ENCODE data around the gene C3orf20.

The C3orf20 gene

GRCh38 chr3:14774431-14774830 is 99.5 kb downstream of the C3orf20 start:
- no peak for DNase-seq (ENCODE audit: low spot score)

GRCh38 chr3:14775011-14775410 is 100.1 kb downstream of the C3orf20 start:
- DNase-seq (ENCODE audit: low spot score), result no peak

- no peak for DNase-seq (ENCODE audit: low spot score)
Measured at GRCh38 chr3:14775563-14775962, 100.6 kb downstream of the C3orf20 start.

GRCh38 chr3:14779069-14779685 is 104.2 kb downstream of the C3orf20 start:
- DNase-seq (ENCODE audit: low spot score), result no peak

DNA sequence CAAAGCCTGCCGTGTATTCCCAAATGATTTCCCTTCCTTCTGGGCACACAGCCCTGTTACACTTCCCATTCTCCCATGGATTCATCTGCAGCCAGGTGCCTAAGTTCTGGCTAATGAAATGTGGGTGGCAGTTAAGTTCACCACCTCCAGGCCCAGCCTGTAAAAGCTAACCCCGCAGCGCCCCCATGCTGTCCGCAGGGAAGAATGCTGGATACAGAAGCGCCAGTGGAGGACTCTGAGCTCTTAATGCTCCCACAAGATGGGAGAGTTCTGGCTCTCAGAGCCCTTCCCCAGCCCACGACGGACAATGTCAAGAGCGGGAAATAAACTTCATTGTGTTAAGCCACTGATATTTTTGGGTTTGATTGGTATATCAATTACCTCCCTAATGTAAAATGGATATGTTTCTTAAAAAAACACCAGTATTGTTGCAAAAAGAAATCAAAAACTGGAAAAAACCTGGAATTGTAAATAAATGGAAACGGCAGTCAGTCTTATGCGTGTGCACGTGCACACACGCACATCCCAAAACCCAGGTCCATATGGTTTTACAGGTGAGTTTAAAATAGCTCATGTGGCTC is 106.1 kb downstream of the C3orf20 start:
- peak; percentile 70 for DNase-seq (ENCODE audit: low spot score)

DNA sequence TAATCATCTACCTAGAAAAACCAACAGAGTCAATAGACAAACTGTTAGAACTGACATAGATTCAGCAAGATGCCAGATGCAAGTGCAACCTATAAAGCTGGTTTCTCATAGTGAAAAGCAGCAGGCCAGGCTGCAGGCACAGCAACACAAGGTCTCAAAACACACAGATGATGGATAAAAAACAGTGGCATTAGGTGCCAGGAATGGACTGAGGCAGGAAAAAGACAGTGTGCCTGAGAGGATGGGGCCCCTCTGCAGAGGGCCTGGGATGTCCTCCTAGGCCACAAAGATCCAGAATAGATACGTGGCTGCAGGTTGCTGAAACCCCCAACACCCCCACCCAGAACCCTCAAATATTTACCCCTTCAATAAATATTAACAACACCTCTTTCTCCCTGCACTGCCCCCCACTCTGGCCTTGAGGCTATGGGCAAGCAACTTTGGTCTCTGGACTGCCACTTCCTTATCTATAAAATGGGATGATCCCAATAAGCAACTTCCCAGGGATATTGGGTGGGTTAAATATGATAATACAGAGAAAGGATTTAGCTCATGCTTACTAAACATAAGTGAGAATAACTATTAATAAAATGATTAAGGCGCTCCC is 108.6 kb downstream of the C3orf20 start:
- no peak for DNase-seq (ENCODE audit: low spot score)

DNA sequence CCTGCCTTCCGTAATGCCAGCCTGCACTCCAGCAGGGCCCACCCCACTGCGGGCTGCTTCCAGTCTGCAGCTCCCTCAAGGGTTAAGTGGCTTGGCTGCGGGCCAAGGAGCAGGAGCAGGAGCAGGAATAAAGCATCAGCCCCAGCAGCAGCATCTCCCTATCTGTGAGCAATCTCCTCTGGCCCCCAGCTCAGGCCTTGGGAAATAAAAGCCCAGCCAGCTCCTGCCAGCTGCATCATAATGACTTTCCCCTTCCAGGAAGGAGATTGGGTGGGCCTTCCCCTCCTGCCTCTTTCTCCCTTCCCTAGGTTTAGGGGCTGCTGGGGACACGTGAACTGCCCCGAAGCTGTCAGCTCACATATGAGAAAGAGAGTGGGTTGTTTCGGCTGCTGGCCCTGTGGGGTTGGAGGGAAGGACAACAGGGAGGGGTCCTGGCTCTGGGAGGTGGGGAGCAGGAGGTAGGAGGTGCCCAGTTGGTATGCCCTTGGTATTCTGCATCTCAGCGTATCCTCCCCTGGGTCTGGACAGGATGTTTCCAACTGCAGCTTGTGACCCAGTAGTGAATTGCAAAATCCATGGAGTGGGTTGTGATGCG is 109.2 kb downstream of the C3orf20 start:
- DNase-seq (ENCODE audit: low spot score), result no peak

GRCh38 chr3:14785207-14786155 is 110.5 kb downstream of the C3orf20 start:
- no peak for DNase-seq (ENCODE audit: low spot score)

DNA sequence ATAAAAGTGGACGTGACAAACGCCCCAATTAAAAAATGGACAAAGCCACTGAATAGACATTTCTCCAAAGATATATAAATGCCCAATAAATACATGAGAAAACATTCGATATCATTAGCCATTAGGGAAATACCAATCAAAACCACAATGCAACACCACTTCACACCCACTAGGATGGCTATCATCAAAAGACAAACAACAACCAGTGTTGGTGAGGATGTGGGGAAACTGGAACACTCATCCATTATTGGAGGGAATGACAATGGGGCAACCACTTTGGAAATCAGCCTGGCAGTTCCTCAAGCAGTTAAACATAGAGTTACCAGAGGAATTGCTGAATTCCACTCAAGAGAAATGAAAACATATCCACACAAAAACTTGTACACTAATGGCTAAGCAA is 111.4 kb downstream of the C3orf20 start:
- no peak for DNase-seq (ENCODE audit: low spot score)

GRCh38 chr3:14787630-14788029 is 112.7 kb downstream of the C3orf20 start:
- no peak for DNase-seq (ENCODE audit: low spot score)

DNA sequence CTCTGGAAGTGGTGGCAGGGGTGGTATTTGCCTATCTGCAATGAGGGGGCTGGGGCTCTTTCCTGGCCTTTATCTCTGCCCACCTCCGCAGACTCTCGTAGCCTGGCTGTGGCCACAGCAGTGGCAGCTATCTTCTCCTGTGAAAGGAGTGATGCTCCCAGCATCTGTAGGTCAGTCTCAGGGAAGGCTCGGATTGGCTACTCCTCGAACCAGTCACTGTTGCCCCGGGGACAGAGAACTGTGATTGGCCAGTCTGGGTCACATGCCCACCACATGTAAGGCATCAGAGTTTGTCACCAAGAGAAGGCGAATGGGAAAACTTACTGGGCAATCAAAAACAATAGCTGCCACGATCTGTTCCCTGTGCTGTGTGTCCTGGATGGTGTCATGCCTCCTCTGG is 113.7 kb downstream of the C3orf20 start:
- DNase-seq (ENCODE audit: low spot score), result no peak

- DNase-seq (ENCODE audit: low spot score), result no peak
Measured at GRCh38 chr3:14789221-14789620, 114.3 kb downstream of the C3orf20 start.

GRCh38 chr3:14789640-14790285 is 114.8 kb downstream of the C3orf20 start:
- DNase-seq (ENCODE audit: low spot score), result no peak

GRCh38 chr3:14791343-14791945 is 116.5 kb downstream of the C3orf20 start:
- DNase-seq (ENCODE audit: low spot score), result peak; percentile 54

DNA sequence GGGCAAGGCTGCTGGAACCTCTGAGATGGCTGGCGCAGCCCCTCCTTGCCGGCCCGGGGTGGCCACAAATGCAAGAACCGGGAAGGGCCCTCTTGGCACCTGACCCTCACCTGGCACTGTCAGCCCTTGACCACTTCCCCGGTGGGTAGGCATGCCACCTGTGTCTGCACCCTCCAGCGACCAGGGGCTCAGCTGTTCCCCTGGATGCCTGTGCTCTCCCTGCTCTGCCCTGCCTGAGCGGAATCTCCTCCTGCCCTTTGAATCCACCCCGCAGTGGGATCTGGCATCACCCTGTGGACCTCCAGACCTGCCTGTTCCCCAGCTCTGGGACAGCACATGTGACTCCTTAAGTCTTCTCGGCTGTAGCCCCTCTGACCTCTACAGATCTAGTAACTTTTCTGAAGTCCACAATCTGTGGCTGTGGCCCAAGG is 117.8 kb downstream of the C3orf20 start:
- no peak for DNase-seq (ENCODE audit: low spot score)

DNA sequence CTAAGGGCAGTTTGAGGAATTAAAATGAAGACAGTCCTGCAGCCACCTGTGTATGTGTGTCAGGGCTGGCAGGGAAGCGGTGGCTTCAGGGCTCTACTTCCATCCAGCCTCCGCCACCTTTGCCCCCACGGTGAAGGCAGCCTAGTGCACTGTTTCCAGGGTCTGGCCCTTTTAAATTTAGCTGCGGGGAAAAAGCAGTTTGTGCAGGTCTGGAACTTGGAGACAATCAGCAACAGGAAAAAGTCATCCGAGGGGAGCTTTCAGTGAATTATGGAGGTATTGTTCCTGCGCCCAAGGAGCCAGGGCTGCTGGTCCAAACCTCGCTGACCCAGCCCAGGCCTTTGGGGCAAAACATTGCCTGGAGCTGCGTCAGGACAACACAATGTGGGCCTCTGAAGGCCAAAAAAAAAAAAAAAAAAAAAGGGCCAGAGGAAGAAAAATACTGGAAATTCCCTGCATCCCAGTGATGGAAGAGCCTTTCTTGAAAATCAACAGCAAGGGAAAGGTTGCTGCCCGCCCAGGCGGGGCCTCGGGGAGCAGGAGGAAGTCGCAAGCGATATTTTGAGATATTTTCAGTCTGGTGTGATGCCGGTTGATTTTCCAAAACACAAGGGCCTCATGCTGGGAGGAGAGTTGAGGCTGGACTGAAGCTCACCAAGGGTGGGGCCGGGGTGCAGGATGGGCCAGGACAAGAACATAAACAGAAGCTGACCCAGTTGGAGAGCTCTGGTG is 118.4 kb downstream of the C3orf20 start:
- DNase-seq (ENCODE audit: low spot score), result no peak

DNA sequence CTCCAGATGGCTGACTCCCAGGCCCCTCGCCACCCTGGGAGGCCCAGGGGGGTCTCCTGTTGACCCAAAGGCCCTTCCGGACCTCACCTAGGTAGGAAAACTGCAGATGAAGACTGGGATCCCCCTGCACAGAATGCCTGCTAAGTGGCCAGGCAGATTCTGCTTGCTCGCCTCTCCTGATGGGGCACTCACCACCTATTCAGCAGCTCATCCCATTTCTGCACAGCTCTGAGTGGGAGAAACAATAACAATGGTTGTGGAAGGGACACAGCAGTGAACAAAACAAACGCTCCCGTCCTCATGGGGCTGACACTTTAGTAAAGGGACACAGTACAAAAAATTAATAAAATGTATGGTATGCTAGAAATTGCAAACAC is 118.9 kb downstream of the C3orf20 start:
- no peak for DNase-seq (ENCODE audit: low spot score)

DNA sequence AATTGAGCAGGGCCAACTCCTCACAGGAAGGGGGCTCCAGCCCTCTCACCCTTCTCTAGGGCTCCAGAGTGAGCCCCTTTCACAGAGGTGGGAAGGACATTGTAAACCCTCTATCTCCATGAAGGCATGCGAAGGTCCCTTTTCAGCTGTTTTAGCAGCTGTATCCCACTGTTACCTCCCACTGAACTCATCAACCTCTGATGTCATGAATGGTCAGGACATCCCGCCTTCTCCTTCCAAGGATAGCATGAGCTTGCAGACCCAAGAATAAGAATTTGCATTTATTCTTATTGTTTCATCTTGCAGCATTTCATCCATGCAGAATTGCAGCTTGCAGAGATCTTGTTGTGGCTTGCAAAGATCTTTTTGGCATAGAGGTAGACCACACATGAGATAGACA is 119.5 kb downstream of the C3orf20 start:
- no peak for DNase-seq (ENCODE audit: low spot score)

DNA sequence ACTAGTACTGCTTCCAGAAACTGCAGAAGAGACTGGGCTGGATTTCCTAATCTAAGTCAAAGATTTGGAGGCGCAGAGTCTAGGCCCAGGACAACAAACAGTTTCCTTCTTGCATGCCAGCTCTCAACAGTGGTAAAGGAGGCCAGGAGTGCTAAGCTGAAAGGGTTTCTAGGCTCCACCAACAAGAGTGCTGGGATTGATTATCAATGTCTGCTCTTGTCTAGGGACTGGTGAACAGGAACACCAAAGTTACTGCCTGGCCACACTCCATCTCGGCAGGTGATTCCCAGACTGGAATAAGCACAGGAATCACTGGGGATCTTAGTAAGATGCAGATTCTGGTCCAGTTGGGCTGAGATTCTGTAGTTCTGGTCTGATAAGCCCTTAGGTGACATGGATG is 121.1 kb downstream of the C3orf20 start:
- no peak for DNase-seq (ENCODE audit: low spot score)

DNA sequence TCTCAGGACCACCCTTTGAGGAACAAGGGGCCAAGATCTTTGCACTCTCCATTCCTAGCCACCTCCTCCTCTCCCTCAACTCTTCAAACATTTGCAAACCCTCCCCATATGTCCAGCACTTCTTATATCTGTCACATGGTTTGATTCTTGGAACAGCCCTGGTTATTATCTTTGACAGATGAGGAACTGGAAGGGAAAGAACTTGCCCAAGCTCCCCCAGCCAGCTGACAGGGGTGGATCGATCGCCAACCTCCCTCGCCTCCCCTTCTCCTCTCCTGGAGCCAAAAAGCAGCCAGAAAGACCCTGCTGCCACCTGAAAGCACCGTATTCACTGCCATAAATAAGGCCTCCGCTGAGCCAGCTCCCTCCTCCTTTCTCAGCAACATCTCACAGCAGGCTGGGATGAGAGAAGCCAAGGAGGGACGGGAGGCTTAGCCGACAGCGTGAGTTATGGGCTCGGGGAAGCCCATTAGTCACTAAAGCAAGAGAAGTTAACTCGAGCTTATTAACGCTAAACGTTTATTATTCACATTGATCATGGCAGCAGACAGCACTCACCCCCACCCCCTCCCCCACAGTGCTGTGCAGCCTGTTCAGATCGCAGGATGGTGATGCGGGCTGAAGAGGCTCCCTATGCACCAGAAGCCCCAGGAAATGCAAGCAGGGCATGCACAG is 121.6 kb downstream of the C3orf20 start:
- no peak for DNase-seq (ENCODE audit: low spot score)

All from AG08396 (cell line).